Measurements from ENCODE around the gene TERT.
"Not testable (repeated sequence)": the region's sequence is repeated elsewhere in the genome, so short reads cannot be mapped to it uniquely, and the experiment has no call there.

Gene TERT

DNA sequence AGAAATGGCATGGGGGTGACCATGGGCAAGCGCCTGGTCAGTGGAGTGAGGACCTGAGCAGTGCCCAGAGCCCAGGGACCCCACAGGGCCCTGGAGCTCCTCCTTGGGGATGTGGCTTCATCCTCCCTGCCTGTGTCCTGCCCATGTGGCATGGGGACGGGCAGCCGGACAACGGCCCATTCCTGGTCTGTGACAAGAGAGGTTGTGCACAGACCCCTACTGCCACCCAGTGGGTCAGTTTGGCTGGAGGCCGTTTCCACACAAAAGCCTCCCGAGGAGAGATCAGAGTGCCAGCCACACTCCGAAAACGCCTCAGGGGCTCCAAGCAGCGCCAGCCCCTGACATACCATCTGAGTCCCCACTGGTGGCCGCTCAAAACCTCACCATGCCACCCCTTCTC lies 49.9 kb downstream of the TERT start:
- H3K27ac ChIP-seq = no peak overlapping the region
- no peak for DNase-seq (ENCODE audit: low read depth, low spot score)

DNA sequence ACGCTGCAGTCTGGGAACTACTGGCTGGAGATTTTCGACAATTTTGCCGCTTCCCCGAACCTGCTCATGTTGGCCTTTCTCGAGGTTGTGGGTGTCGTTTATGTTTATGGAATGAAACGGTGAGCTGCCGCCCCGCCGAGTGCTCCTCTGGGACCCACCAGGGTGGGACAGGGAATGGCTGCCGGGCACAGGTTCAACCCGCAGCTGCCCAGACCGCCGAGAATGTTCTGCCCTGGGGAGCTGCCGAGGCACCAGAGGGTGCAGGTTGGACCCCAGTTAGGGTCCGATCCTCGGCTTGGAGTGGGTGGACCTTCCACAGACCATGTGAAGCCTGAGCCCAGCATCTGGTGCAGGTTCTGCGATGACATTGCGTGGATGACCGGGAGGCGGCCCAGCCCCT lies 50.6 kb downstream of the TERT start:
- H3K27ac ChIP-seq = no peak overlapping the region
- no peak for DNase-seq (ENCODE audit: low read depth, low spot score)

DNA sequence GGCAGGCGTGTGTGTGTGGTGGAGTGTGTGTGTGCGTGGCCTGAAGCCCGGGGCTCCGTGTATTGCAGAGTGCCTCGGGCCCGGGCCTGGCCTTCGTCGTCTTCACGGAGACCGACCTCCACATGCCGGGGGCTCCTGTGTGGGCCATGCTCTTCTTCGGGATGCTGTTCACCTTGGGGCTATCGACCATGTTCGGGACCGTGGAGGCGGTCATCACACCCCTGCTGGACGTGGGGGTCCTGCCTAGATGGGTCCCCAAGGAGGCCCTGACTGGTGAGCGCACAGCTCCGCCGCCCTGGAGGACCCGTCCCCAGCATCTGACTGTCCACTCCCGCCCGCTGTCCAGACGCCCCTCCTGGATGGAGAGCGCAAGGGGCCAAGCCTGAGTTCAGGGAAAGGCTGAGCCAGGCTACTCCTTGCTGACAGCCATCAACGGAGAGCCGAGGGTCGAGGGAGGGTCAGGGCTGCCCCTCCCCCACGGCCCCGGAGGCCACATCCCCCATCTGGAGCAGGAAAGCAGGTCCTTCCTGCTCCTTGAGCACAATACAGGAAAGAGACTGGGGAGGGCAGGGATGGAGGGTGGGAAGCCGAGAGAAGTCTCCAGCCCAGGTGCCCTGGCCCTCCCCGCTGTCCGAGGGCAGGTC lies 51.3 kb downstream of the TERT start:
- DNase-seq (ENCODE audit: low read depth, low spot score) = no peak
- H3K27ac ChIP-seq = no peak overlapping the region

DNA sequence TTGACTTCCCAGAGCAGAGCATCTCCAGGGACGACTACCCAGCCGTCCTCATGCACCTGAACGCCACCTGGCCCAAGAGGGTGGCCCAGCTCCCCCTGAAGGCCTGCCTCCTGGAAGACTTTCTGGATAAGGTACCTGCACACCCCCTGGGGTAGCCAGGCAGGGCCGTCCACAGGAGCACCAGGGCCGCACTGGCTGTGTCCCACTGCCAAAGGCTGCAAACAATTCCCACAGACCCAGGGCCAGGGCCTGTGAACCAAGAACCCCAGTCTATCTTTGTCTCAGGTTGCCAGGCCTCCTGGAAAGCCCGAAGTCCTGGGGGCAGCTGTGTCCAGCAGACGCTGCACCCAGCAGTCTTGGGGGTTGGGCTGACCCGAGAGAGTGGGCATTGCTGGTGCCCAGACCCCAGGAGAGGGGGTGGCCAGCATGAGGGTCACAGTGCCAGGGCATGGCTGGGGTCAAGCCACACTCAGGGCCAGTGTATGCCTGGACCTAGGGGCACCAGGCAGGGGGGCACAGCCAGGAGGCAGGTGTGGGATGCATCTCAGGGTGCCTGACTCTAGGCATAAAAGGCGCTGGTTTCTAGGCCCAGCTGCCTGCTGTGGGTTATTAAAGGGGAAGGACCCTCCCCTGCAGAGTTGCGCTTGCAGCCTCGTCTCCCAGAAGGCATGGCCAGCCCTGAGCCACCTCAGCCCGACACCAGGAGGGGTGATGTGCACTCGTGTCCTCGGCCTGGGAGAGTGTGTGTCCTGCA lies 52.0 kb downstream of the TERT start:
- no peak overlapping the region for H3K27ac ChIP-seq
- DNase-seq (ENCODE audit: low read depth, low spot score) = no peak

DNA sequence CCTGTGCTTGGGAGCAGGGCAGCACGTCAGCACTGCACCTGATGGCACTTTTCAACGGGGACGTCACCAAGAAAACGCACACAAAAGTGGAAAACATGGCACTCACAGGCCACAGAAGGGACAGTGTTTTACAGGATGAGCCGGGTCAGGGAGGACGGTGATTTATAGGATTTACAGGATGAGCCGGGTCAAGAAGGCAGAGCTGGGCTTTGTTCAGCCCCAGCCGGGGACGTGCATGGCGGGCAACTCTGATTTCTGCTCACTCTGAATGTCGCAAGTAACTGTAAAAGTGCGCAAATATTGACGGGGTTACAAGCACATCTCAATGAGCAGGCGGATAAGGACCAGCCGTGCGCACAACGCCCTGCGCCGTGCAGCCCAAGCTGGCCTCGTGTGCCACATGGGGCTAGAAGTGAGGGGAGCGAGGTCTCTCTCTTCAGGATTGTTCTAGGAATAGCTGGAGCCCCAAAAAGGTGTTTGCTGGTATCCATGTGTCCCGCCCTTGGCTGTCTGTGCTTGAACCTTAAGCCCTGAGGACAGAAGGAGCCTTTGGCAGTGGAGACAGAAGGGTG lies 53.3 kb downstream of the TERT start:
- DNase-seq (ENCODE audit: low read depth, low spot score) = no peak
- no peak overlapping the region for H3K27ac ChIP-seq

DNA sequence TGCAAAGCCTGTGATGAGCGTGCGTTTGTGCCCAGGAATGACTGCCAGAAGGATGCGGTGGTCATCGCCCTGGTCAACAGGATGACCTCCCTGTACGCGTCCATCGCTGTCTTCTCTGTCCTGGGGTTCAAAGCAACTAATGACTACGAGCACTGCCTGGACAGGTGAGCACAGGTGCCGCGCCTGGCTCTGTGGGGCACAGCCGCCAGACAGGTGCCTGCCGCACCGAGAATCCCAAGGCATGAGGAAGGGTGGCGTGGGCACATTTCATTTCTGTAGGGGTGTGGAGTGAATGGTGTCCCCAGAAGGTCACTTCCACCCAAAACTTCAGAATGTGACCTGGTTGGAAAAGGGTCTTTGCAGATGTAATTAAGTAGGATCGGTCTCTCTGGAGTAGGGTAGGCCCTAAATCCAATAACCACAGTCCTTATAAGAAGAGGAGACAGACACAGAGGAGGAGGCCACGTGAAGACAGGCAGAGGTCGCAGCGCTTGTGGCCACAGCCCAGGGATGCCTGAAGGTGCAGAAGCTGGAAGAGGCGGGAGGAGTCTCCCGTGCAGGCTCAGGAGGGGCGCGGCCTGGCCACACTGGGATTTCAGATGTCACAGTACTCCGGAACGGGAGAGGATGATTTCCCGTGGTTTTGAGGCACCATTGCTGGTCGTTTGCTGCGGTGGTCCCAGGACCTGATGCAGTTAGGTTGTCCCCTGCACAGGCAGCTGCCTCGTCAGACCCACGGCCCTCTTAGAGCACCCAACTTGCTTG lies 54.2 kb downstream of the TERT start:
- no peak for DNase-seq (ENCODE audit: low read depth, low spot score)
- H3K27ac ChIP-seq = no peak overlapping the region

DNA sequence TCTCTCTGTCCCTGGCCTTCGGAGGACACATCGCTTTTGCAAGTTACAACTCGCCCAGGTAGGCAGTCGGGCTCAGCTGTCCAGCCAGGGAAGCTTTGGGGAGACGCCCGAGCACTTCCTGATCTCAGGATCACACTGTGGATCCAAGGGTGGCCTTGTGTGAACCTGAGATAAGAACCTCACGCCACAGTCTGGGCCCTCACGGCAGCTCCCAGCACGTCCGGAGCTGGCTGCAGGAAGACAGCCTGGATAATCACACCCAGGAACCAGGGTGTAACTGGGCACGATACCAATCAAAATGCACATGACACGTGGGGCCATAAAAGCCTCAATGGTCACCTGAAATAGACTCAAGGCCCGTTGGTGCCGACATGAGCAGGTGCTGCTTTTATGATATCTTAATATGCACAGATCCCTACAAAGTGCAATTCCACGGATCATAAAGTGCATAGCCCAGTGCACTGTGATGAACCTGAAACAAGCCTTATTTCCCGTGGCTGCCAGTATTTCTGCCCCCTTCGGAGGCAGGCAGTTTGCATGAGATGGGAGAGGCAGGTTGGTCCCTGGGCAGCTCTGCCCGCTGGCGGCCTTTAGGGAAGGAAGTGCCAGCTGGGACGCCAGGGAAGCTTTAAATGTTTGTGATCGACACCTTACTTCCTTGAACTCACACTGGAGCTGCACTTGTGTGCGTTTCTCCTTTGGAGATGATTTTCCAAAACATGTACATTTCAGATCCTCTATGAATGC lies 55.2 kb downstream of the TERT start:
- H3K27ac ChIP-seq = no peak overlapping the region
- DNase-seq (ENCODE audit: low read depth, low spot score) = no peak

DNA sequence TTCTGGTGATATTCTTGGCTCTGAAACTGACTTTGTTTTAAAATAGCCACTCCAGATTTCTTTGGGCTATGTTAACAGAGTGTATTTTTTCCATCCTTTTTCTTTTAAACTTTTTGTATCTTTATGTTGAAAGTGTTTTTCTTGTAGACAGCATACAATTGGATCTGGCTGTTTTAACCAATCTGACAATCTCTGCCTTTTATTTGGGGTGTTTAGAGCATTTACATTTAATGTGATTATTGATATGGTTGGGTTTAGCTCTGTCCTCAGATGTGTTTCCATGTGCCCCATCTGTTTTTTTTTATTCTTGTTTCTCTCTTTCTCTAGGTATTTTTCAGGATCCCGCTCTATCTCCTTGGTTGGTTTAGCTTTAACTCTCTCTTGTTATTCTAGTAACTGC lies 59.0 kb downstream of the TERT start:
- no peak overlapping the region for H3K27ac ChIP-seq
- DNase-seq (ENCODE audit: low read depth, low spot score) = no peak

DNA sequence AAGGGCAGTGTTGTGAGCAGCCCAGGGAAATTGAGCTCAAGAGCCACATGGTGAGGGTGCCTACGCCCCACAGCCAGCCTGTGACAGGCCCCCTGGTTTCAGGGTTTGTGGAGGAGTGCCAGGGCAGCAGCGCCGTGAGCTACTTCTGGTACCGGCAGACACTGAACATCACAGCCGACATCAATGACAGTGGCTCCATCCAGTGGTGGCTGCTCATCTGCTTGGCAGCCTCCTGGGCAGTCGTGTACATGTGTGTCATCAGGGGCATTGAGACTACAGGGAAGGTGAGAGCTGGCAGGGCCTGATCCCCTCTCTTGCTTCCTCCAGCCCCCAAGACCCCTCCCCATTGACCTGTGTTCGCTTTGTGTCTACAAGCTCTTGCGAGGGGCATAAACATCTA lies 59.5 kb downstream of the TERT start:
- no peak overlapping the region for H3K27ac ChIP-seq
- no peak for DNase-seq (ENCODE audit: low read depth, low spot score)

DNA sequence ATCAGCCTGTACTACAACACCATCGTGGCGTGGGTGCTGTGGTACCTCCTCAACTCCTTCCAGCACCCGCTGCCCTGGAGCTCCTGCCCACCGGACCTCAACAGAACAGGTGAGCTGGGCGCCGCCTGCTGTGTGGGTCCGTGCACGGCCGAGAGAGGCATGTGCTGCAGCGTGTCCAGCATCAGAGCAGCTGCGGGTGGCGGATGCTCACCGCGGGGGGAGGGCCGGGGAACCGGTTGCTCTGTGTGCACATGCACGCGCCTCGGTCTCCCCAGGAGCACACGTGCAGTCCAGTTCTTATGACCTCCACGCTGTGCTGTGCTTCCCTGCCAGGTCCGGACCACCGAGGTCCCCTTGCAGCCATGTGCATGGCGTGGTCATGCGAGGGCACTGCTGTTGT lies 62.1 kb downstream of the TERT start:
- DNase-seq (ENCODE audit: low read depth, low spot score) = no peak
- no peak overlapping the region for H3K27ac ChIP-seq

DNA sequence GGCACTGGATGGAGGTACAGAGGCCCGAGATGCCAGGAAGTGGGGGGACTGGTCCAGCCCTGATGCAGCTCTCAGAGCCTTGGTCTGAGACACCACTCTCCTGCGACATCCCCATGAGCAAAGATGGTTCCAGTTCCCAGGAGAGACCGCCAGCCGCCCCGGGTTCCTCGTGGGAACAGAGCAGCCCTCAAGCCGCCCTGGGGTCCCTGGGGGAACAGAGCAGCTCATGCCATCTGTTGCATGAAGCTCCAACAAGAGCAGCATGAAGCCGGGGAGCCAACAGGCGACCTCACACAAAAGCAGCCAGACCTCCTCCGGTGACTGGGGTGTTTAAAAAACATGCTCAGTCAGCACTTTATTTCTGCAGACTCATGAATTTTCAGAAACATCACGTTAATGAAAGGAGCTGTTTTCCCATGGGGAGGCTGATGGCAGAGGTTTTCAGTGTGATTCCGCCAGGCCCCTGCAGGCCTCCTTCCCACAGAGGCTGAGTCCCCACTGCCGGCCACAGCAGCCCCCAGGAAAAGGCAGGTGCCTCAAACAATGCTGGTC lies 63.4 kb downstream of the TERT start:
- no peak for DNase-seq (ENCODE audit: low read depth, low spot score)
- no peak overlapping the region for H3K27ac ChIP-seq

DNA sequence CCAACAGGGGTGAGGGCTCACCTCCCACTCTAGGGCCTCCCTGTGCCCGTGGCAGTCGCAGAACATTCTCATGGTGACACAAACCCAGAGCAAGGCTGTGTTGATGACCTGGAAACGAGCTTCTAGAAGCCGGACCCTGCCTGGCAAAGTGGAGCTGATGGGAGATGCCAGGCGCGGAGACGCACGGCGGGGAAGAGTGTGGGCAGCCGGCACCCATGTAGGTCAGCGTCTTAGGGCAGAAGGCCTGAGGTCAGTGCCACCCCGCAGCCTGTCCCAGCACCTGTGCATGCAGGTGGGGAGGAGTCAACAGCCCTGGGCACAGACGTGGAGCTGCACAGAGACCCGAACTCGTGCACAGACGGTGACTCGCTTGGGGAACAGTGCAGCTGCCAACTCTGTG lies 64.3 kb downstream of the TERT start:
- H3K27ac ChIP-seq = no peak overlapping the region
- no peak for DNase-seq (ENCODE audit: low read depth, low spot score)

DNA sequence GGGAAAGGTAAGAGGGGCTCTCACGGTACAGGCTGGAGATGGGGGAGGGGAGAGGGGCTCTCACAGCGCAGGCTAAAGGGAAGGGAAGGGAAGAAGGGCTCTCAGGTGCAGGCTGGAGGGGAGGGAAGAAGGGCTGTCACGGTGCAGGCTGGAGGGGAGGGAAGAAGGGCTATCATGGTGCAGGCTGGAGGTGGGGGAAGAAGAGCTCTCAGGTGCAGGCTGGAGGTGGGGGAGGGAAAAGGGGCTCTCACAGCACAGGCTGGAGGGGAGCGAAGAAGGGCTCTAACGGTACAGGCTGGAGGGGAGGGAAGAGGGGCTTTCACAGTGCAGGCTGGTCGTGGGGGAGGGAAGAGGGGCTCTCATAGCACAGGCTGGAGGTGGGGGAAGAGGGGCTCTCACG lies 65.0 kb downstream of the TERT start:
- DNase-seq (ENCODE audit: low read depth, low spot score) = no peak
- no peak overlapping the region for H3K27ac ChIP-seq

DNA sequence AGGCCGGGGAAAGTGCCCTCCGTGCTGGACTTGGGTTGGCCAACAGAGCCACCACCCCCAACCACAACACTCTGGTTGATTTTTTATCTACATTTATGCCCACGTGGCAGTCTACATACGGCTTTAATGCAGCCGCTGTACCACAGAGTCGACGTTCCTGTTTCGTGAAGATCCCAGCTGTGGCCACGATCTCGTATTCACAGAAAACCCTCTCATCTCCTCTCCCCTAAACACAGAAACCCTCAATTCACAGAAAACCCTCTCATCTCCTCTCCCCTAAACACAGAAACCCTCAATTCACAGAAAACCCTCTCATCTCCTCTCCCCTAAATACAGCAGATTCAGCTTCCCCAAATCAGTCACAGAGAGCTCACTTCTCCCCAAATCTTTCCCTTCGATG lies 65.8 kb downstream of the TERT start:
- not testable (repeated sequence) for DNase-seq (ENCODE audit: low read depth, low spot score); H3K27ac ChIP-seq

DNA sequence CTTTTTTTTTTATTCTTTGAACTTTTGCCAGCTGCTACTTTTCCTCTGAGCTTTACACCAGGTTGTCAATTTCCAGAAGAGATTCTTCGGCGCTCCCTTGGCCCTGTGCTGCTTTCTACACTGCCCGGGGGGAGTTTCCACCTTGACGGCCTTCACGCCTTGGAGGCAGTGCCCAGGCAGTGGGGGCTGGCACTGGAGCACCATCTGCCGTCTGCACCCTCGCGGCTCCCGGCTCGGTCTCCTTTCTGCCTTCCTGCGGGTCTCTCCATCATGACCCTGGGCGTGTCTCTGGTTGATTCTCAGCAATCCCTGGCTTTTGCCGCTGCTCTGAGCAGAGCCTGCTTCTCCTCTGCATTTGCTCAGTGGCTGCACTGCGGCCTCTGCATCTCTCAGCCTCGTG lies 66.7 kb downstream of the TERT start:
- no peak overlapping the region for H3K27ac ChIP-seq
- no peak for DNase-seq (ENCODE audit: low read depth, low spot score)

DNA sequence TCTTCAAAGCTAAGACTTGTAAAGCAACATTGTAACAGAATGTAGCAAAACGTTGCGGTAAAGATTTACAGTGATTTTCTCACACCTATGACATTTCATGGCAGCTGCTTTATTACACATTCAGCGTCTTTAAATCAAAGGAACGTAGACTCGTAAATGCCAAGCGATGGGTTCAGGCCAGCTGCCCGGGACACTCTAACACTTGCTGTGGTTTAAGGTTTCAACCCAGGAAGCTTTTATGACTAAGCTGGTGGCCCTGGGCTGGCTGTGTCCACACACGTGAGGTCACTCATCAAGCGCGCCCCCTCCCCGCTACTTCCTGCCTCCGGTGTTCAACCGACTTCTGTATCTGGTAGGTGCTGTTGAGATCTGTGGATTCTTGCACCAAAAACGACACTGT lies 67.2 kb downstream of the TERT start:
- no peak overlapping the region for H3K27ac ChIP-seq
- no peak for DNase-seq (ENCODE audit: low read depth, low spot score)

DNA sequence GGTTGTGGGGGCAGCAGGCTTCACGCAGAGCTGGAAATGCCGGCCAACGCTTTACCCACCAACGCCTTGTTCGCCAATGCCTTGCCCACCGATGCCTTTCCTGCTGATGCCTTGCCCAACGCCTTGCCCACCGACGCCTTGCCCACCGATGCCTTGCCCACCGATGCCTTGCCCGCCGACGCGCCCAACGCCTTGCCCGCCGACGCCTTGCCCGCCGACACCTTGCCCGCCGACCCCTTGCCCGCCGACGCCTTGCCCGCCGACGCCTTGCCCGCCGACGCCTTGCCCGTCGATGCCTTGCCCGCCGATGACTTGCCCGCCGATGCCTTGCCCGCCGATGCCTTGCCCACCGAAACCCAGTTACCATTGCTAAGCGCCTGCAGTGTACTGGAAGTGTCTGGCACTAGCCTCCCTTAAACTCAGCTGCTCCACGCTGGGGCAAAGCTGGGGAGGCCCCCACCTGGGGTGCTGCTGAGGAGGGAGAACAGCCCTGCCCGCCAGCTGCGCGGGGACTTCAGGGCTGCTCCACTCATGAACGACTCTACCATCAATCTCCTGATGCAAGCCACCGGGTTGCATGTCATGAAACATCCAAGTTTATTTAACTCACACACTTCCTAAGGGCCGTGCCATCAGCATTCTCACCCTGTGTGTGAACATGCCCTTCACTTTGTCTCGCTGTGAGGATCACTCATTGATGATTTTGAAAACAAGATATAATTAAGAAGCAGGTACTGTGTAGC lies 67.9 kb downstream of the TERT start:
- DNase-seq (ENCODE audit: low read depth, low spot score) = no peak
- no peak overlapping the region for H3K27ac ChIP-seq

DNA sequence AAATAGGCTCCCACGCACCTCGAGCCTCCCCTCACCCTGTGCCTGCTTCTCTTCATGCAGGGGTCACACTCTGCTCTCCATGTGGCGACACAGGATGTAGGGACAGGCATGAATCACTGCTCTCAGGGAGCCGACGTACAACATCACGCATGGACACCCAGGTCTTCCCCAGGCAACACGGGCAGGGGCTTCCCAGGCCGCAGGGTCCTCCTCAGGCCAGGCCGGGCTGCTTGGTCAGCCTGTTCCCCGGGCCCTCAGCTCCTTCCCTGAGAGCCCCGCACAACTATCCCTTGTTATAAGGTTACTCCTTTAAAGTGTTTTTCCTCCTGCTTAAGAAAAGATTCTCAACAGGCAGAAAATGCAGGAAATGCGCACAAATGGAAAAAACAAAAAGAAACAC lies 68.6 kb downstream of the TERT start:
- no peak for DNase-seq (ENCODE audit: low read depth, low spot score)

DNA sequence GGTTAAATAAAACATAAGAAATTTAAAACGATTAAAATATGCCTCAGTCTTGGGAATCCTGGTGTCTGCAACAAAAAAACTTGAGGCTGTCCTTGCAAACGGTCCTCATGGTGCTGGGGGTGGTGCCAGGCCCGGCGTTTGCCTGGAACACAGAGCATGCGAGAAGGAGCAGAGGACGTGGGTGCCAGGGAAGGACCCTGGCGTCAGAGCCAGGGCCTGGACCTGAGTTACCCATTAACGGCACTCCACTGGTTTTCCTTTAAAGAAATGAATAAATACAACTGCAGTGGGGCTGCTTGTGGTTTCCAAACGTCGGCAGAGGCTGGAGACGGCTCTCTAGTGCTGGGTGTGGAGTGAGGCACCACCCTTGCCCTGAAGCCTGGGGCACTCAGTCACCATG lies 69.8 kb downstream of the TERT start, which contains the start of gene SLC6A18:
TSS of gene SLC6A18 (plus strand) at position 301 of the 400 bp plus-strand sequence. CDS start at position 398, 97 bp downstream.
- H3K27ac ChIP-seq = no peak within 1 kb of the TSS
- no peak for DNase-seq (ENCODE audit: low read depth, low spot score)

More for the DNA sequence above, 68.6 kb downstream of the TERT start:
- no peak overlapping the region for H3K27ac ChIP-seq
